ENCODE measurements around the gene SH2D6. TPM values are rescaled to one million over a fixed set of nuclear protein-coding genes. Genes with fewer than 3 reads are reported as not detected.

SH2D6 gene
- total and polyA plus RNA-seq, 2 donors (not counting 1 experiment from before 2014, with no cell fraction given) = 0.27 to 1.6 TPM

GRCh38 chr2:85445316-85446295 is 27.1 kb downstream of the SH2D6 start:
- no peak overlapping the region for H2AFZ ChIP-seq (ENCODE audit: insufficient read depth, low read depth, low read length, poor library complexity, severe bottlenecking)
- CTCF ChIA-PET = interaction anchor here (0.6 kb wide), 2 partner anchors 53 to 180 kb away, joined by 3 read pairs; no protein-coding TSS in a partner anchor
- 93% methylated on average over 3 of the region's 5 CpGs for WGBS (ENCODE audit: insufficient coverage)
- no peaks in the 10 kb centered on the region for H3K27me3 Mint-ChIP-seq
- POLR2A ChIA-PET = no interaction called here
- no peaks in the 10 kb centered on the region for H4K20me1 ChIP-seq (ENCODE audit: control insufficient read depth, insufficient read depth, low read length, poor library complexity, severe bottlenecking)
- H3K27me3 ChIP-seq (replicated peaks in 1 of 4; ENCODE audit: control extremely low read depth in 1 of 4, control insufficient read depth in 3 of 4, insufficient read depth in 4 of 4, low read length in 3 of 4) = peaks cover 0 to 3% (median 0%) of the 10 kb centered on the region in 4 experiments
- ATAC-seq (ENCODE audit: low read depth) (no peak), DNase-seq (no peak)
- no peaks in the 10 kb centered on the region for H3K4me1 ChIP-seq (ENCODE audit: control insufficient read depth in 2 of 2, insufficient read depth in 2 of 2, low read length in 2 of 2)
- TF ChIP-seq CTCF (IDR thresholded peaks at IDR 0.05) = no peak
- TF ChIP-seq EZH2 (IDR thresholded peaks at IDR 0.05; ENCODE audit: borderline replicate concordance, insufficient read depth, low read depth, low read length, poor library complexity, severe bottlenecking) = no peak
- H3K4me2 ChIP-seq (replicated peaks; ENCODE audit: low read depth, low read length, poor library complexity, severe bottlenecking) = no peak overlapping the region
- no peak overlapping the region for H3K27ac ChIP-seq (ENCODE audit: low read length in 2 of 2)
- intact Hi-C loops (cut with micrococcal nuclease) = no loop called here
- H3K9me3 Mint-ChIP-seq (ENCODE audit: insufficient read depth) = no peaks in the 10 kb centered on the region
- no peak overlapping the region for H3K27ac Mint-ChIP-seq
- no peak overlapping the region for H3K4me3 Mint-ChIP-seq
- no peak overlapping the region for H3K4me3 ChIP-seq (ENCODE audit: control extremely low read depth in 1 of 5, extremely low read depth in 1 of 5, insufficient read depth in 1 of 5, low read depth in 2 of 5, low read length in 4 of 5)
- H3K4me1 Mint-ChIP-seq = no peaks in the 10 kb centered on the region
- no peaks in the 10 kb centered on the region for H3K79me2 ChIP-seq (ENCODE audit: control insufficient read depth, insufficient read depth, low read length)
- no peak overlapping the region for H3K9ac ChIP-seq (ENCODE audit: low read length)
- H3K36me3 ChIP-seq (replicated peaks in 1 of 2; ENCODE audit: control extremely low read depth in 1 of 2, control insufficient read depth in 1 of 2, extremely low read depth in 1 of 2, insufficient read depth in 2 of 2, low read length in 1 of 2) = no peaks in the 10 kb centered on the region
- peaks cover 0 to 3% (median 0%) of the 10 kb centered on the region in 3 donors for H3K9me3 ChIP-seq (ENCODE audit: control extremely low read depth in 1 of 3, control insufficient read depth in 2 of 3, insufficient read depth in 1 of 3, low read length in 2 of 3)

Data from B cell (primary cell).